HepG2 (cell line): ENCODE data around the gene CHSY3. TPM values are rescaled to one million over a fixed set of nuclear protein-coding genes. Genes with fewer than 3 reads are reported as not detected.

Experiments used
- ATAC-seq: fragments of 200-7000 bp; cut with Tn5 transposase; 3 replicates; pipeline ENCODE4 v1.9.1; 2020; ENCODE audit warnings: mild to moderate bottlenecking, moderate library complexity
- BruUV-seq: library from RNA; stranded (reverse); fragments of 400-500 nt; replicated peaks from 2 replicates; lab custom pipeline; 2021; lab: Mats Ljungman, UMichigan
- CTCF ChIA-PET: fragments of 300-600 bp; formaldehyde crosslinking; extraction: SDS; loops from one replicate; lab custom pipeline; 2021; ENCODE audit warnings: low total read pairs, inconsistent platforms, low intra/inter-chr PET ratio; lab: Yijun Ruan, JAX
- POLR2A ChIA-PET: fragments of 350-600 bp; sonication (Branson Sonifier 250); formaldehyde crosslinking; loops from one replicate; lab custom pipeline; 2020; ENCODE audit warnings: antibody characterized with exemption, inconsistent platforms; lab: Yijun Ruan, JAX
- DNase-seq: peaks from one replicate; pipeline ENCODE4 v3.0.0-alpha.2; 2015; ENCODE audit warnings: low spot score
- FAIRE-seq: peaks from 3 replicates; lab custom pipeline; 2011; peaks lifted over from hg19 to GRCh38; lab: Jason Lieb, UNC
- H2AFZ ChIP-seq: one replicate; pipeline ENCODE4 v1.6.1; 2011; ENCODE audit warnings: low read length, inconsistent platforms
- H3K27ac ChIP-seq: fragments of 300-600 bp; 3 replicates; pipeline ENCODE4 v1.8.0; 2011; ENCODE audit warnings: mixed run types, mild to moderate bottlenecking, mixed read lengths, low read length, inconsistent platforms; ENCODE audit not compliant: insufficient read depth; ENCODE audit errors: extremely low read length
- H3K27me3 ChIP-seq, 2 experiments: fragments of 200-600 bp in 1 of 2; 2 replicates in 1 of 2; 3 replicates in 1 of 2; pipeline versions ENCODE4 v1.6.0 to v1.8.0; 2011; ENCODE audit warnings: low read length in 2 of 2, mild to moderate bottlenecking in 2 of 2, moderate library complexity in 2 of 2, inconsistent platforms in 1 of 2; ENCODE audit not compliant: insufficient read depth in 2 of 2, control insufficient read depth in 1 of 2
- H3K36me3 ChIP-seq, 2 experiments: fragments of 200-600 bp in 1 of 2; replicated peaks in 1 of 2; 2 replicates in 1 of 2; 3 replicates in 1 of 2; pipeline versions ENCODE4 v1.5.1 to v1.8.0; 2011; ENCODE audit warnings: low read length in 2 of 2, inconsistent platforms in 1 of 2; ENCODE audit not compliant: insufficient read depth in 2 of 2, control insufficient read depth in 1 of 2
- H3K4me1 ChIP-seq: 2 replicates; pipeline ENCODE4 v1.5.1; 2012; ENCODE audit warnings: low read length, inconsistent platforms; ENCODE audit not compliant: insufficient read depth
- H3K4me2 ChIP-seq: 2 replicates; pipeline ENCODE4 v1.6.0; 2011; ENCODE audit warnings: low read depth, low read length, inconsistent platforms
- H3K4me3 ChIP-seq, 3 experiments: fragments of 200-600 bp in 1 of 3; sonication (generic), shearing (Covaris generic) in 1 of 3; replicated peaks in 1 of 3; 2 replicates each; pipeline ENCODE4 v1.5.1; 2011 to 2016; ENCODE audit warnings: low read length in 3 of 3, inconsistent platforms in 2 of 3, low read depth in 2 of 3, mild to moderate bottlenecking in 2 of 3, control low read depth in 1 of 3, mixed read lengths in 1 of 3; ENCODE audit not compliant: insufficient read depth in 1 of 3
- H3K79me2 ChIP-seq: one replicate; pipeline ENCODE4 v1.6.1; 2011; ENCODE audit warnings: low read length, inconsistent platforms; ENCODE audit not compliant: insufficient read depth
- H3K9ac ChIP-seq: 2 replicates; pipeline ENCODE4 v1.6.0; 2011; ENCODE audit warnings: mild to moderate bottlenecking, low read depth, low read length, inconsistent platforms; ENCODE audit not compliant: insufficient read depth
- H3K9me3 ChIP-seq: 2 replicates; pipeline ENCODE4 v1.5.1; 2012; ENCODE audit warnings: mild to moderate bottlenecking, low read length
- H4K20me1 ChIP-seq: 2 replicates; pipeline ENCODE4 v1.6.0; 2011; ENCODE audit warnings: inconsistent platforms, mild to moderate bottlenecking, low read length, moderate library complexity; ENCODE audit not compliant: insufficient read depth
- ARNT ChIP-seq: fragments of 450-650 bp; IDR thresholded peaks from 2 replicates; pipeline ENCODE4 v1.6.1; 2017
- ATF1 ChIP-seq: IDR thresholded peaks from 2 replicates; pipeline ENCODE4 v1.6.1; 2016; ENCODE audit warnings: mild to moderate bottlenecking, control low read depth
- CTCF ChIP-seq: sonication (generic); formaldehyde crosslinking; IDR thresholded peaks from 2 replicates; pipeline ENCODE4 v1.5.0; 2020; ENCODE audit warnings: mild to moderate bottlenecking, missing genetic modification reagents, moderate library complexity
- KDM3A ChIP-seq: IDR thresholded peaks from 2 replicates; pipeline ENCODE4 v1.6.1; 2018; ENCODE audit warnings: low read depth, missing compliant biosample characterization
- MAFK ChIP-seq, 2 experiments: IDR thresholded peaks in 1 of 2; conservative IDR thresholded peaks in 1 of 2; 2 replicates each; pipeline ENCODE4 v1.6.1; 2011; ENCODE audit warnings: improper control_type of control experiment in 2 of 2, low read length in 2 of 2
- TBP ChIP-seq: sonication (generic); formaldehyde crosslinking; IDR thresholded peaks from 2 replicates; pipeline ENCODE4 v1.5.0; 2020; ENCODE audit warnings: missing genetic modification reagents
- TFE3 ChIP-seq: IDR thresholded peaks from 2 replicates; pipeline ENCODE4 v1.6.1; 2016
- WIZ ChIP-seq: sonication (generic); formaldehyde crosslinking; IDR thresholded peaks from 2 replicates; pipeline ENCODE4 v1.5.1; 2020; ENCODE audit warnings: mild to moderate bottlenecking, missing genetic modification reagents
- ZBTB43 ChIP-seq: sonication (generic); formaldehyde crosslinking; conservative IDR thresholded peaks from 2 replicates; pipeline ENCODE4 v1.4.0; 2020; ENCODE audit warnings: missing genetic modification reagents
- ZNF710 ChIP-seq: sonication (generic); formaldehyde crosslinking; IDR thresholded peaks from 2 replicates; pipeline ENCODE4 v1.5.0; 2020; ENCODE audit warnings: mild to moderate bottlenecking, missing genetic modification reagents, borderline replicate concordance
- ZNF850 ChIP-seq: sonication (generic); formaldehyde crosslinking; conservative IDR thresholded peaks from 2 replicates; pipeline ENCODE4 v1.9.0; 2021; ENCODE audit warnings: mild to moderate bottlenecking, missing genetic modification reagents
- WGBS: methylation state at CpG from one replicate; pipeline ENCODE4 v1.1.6; 2017; ENCODE audit warnings: low lambda C conversion rate; 5-methylcytosine and 5-hydroxymethylcytosine counted together
- in situ Hi-C: cut with HindIII; loops from 2 replicates; pipeline ENCODE4 v1.10.0; 2017; ENCODE audit warnings: low pct_unique_long_range_greater_than_20kb; ENCODE audit not compliant: extremely low pct_ligation_motif_present
- intact Hi-C: fragments of 100-400 bp; cut with micrococcal nuclease; formaldehyde crosslinking; loops from one replicate; pipeline ENCODE4 v1.10.0; 2022; ENCODE audit not compliant: unreplicated experiment
- polyA plus RNA-seq, 8 experiments: library from polyadenylated mRNA; depleted of rRNA in 3 of 8; stranded (reverse) in 7 of 8; unstranded in 1 of 8; fragments of >200 nt; fragmentation: Illumina TruSeq in 4 of 8; extraction: Trizol in 4 of 8; gene quantifications; 2 replicates each; pipeline versions ENCODE4 v1.2.1 to v1.2.3, GENCODE V29; 2011 to 2016; ENCODE audit warnings: low read depth in 4 of 8, missing spikeins in 1 of 8, mixed read lengths in 1 of 8; ENCODE audit not compliant: insufficient read depth in 1 of 8
- total RNA-seq, 5 experiments: library from RNA; depleted of rRNA; stranded (reverse); fragments of >200 nt; fragmentation: Illumina TruSeq; extraction: Trizol; gene quantifications; 2 replicates each; pipeline ENCODE4 v1.2.3, GENCODE V29; 2016; ENCODE audit warnings: low read depth in 1 of 5

CHSY3 gene
- total and polyA plus RNA-seq, 2 of the 13 experiments (the other 11 are each of a cell fraction or from before 2014, with no cell fraction given) = 0.26 to 4.1 TPM

GRCh38 chr5:130138406-130139045 is 234.3 kb downstream of the CHSY3 start:
- Histone ChIP-seq H3K9me3 (no peaks in the 10 kb centered on the region), H3K4me3 (no peak overlapping the region), H3K36me3 (no peaks in the 10 kb centered on the region), H3K27ac (no peak overlapping the region), H3K79me2 (no peaks in the 10 kb centered on the region), H4K20me1 (no peaks in the 10 kb centered on the region), H3K4me2 (no peak overlapping the region), H2AFZ (no peak overlapping the region), H3K9ac (no peak overlapping the region), H3K4me1 (no peaks in the 10 kb centered on the region), H3K27me3 (no peaks in the 10 kb centered on the region)
- ATAC-seq (no peak), FAIRE-seq (no peak), DNase-seq (no peak)
- CTCF ChIA-PET = no interaction called here
- in situ Hi-C loops (no loop called here), intact Hi-C loops (no loop called here)
- POLR2A ChIA-PET = no interaction called here
- no TSS peak for BruUV-seq
- TF ChIP-seq TFE3 (CRISPR knock-in tag) = no peak
- no peak for TF ChIP-seq ARNT
- no peak for TF ChIP-seq WIZ (CRISPR knock-in tag)

GRCh38 chr5:130141659-130142320 is 237.5 kb downstream of the CHSY3 start:
- Histone ChIP-seq H3K27me3 (no peaks in the 10 kb centered on the region), H3K9me3 (no peaks in the 10 kb centered on the region; the same call in 1 of the 2 replicates), H3K36me3 (no peaks in the 10 kb centered on the region), H2AFZ (no peak overlapping the region), H3K9ac (no peak overlapping the region), H3K4me1 (no peaks in the 10 kb centered on the region), H3K27ac (no peak overlapping the region), H4K20me1 (no peaks in the 10 kb centered on the region), H3K4me3 (no peak overlapping the region), H3K4me2 (no peak overlapping the region), H3K79me2 (no peaks in the 10 kb centered on the region)
- no TSS peak for BruUV-seq
- intact Hi-C loops = loop anchor here (1.0 kb wide), 2 partner anchors 32 to 370 kb away; no protein-coding TSS in a partner anchor
- DNase-seq (no peak), ATAC-seq (peak; percentile 73; the same call in 2 of the 3 replicates), FAIRE-seq (no peak)
- in situ Hi-C loops = no loop called here
- WGBS = 19% methylated on average over 3 of the region's 3 CpGs
- CTCF ChIA-PET = no interaction called here
- POLR2A ChIA-PET = no interaction called here
- TF ChIP-seq ZNF850 (CRISPR knock-in tag) (no peak), ZBTB43 (CRISPR knock-in tag) (no peak), CTCF (CRISPR knock-in tag) (peak; percentile 36), ATF1 (CRISPR knock-in tag) (no peak), KDM3A (CRISPR knock-in tag) (no peak), TBP (CRISPR knock-in tag) (no peak), MAFK (conservative IDR thresholded peaks at IDR 0.05 in 1 of 2, IDR thresholded peaks at IDR 0.05 in 1 of 2; ENCODE audit: low read length in 2 of 2) (no peak), ZNF710 (no peak)
